Endometrial microvascular endothelial cells (primary cell): ENCODE measurements around the gene ABCA7. TPM values are rescaled to one million over a fixed set of nuclear protein-coding genes. Genes with fewer than 3 reads are reported as not detected.

Experiments used
- in situ Hi-C: cut with HindIII; loops from 2 replicates; pipeline ENCODE4 v1.10.0; 2017; ENCODE audit warnings: low sequenced_read_pairs, low pct_unique_long_range_greater_than_20kb; ENCODE audit errors: inconsistent ontology term
- total RNA-seq: library from RNA; depleted of rRNA; stranded (reverse); fragments of >200 nt; gene quantifications from one replicate; pipeline ENCODE4 v1.2.3, GENCODE V29; 2015; ENCODE audit errors: inconsistent ontology term

Gene ABCA7
- total RNA-seq, 1 donor from 2014 or later, result 1.8 TPM

GRCh38 chr19:1028062-1028926 lies 11.6 kb upstream of the ABCA7 start:
- in situ Hi-C loops, result no loop called here

DNA sequence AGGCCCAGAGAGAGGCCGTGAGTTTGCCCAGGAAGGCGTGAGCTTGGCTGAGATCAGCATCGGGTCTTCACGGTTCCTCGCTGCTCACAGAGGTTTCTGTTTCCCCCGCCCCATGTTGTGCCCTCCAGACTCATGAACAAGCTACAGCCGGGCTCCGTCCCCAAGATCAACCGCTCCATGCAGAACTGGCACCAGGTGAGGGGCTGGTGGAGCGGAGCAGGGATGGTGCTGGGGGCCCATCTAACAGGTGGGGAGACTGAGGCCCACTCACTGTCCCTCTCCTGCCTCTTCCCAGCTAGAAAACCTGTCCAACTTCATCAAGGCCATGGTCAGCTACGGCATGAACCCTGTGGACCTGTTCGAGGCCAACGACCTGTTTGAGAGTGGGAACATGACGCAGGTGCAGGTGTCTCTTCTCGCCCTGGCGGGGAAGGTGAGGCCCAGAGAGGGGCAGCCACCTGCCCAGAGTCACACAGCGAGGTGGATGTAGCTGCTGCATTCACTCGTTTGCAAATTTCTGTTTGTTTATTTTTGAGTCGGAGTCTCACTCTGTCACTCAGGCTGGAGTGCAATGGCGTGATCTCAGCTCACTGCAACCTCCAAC lies 7.5 kb upstream of the ABCA7 start:
- in situ Hi-C loops, result no loop called here

DNA sequence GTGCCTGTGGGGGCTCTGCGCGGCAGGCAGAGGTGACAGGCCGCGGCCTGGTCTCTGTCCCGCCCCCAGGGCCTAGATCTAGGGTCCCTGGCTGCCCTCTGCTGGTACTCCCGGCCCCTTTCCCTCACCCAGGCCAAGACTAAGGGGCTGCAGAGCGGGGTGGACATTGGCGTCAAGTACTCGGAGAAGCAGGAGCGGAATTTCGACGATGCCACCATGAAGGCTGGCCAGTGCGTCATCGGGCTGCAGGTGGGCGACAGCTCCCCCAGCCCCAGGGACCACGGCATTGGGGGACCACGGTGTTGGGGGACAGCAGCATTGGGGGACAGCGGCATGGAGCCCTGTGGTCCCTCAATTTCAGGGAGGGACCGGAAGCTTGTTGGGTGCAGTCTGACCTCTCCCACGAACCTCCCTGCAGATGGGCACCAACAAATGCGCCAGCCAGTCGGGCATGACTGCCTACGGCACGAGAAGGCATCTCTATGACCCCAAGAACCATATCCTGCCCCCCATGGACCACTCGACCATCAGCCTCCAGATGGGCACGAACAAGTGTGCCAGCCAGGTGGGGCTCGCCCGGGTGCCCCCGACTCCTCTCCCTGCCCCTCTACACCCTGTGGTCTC lies 3.8 kb upstream of the ABCA7 start:
- in situ Hi-C loops, result no loop called here

GRCh38 chr19:1037621-1038064 lies 2.3 kb upstream of the ABCA7 start:
- in situ Hi-C loops, result no loop called here

DNA sequence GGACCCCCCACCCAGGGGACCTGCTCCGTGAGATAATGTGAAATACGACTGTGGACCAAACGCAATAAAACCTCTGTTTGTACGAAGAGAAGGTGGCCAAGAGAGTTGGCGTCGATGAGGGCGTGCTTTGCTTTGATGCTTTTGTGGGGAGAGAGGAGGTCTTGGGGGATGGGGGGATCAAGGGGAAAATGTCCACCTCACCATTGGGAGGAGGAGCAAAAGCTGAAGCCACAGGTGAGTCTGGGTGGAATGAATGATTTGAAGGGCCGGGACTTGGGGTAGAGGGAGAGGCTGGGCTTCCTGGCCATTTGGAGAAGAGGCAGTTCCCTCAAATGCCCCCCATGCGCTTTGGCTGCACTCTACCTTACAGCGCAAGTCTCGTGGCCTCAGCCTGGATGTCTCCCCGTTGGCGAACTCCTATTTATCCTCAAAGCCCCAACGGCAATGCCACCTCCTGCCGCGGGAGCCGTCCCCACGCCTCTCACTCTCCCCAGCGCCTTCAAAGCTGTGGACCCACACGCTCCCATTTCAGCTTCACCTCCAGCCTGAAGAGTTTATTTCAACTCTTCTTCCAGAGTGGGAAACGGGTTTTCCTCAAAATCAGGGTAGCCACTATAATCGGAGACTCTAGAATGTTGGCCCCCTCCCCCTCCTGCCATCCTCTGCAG lies 795 bp upstream of the ABCA7 start:
- in situ Hi-C loops, result no loop called here

DNA sequence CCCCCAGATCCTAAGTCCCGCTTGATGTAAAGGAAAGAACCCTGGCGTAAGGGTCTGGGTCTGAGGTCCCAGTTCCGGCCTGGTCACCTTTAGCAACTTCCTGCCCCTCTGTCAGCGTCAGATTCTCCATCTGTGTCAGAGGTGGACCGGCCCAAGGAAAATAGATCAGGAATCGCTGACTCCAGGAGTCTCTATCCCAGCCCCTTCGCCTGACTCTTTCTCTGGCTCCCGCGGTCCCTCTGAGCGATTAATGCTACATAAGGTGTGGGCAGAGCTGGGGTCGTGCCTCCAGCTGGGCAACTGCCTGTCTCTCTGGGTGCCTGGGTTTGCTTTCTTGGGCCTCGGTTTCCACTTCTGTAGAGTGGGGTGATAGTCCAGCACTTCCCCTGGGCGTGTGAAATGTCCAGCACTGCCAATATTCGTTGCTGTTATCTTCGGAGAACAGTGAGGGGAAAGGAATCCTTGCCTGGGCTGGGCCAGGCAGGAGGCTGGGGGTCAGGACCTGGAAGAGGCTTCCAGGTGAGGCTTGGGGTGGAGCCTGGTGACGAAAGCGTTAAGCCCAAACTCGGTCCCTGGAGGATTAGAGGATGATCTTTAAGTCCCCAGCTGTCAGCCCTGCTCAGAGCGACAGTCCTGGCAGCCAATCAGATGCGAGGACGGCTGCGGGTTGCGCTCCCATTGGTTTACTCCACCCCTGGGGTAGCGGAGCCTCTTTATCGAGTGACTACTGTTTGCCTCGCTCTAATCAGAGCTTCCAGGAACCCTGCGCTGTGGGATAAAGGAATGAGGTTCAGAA lies 767 bp downstream of the ABCA7 start:
- in situ Hi-C loops, result no loop called here

DNA sequence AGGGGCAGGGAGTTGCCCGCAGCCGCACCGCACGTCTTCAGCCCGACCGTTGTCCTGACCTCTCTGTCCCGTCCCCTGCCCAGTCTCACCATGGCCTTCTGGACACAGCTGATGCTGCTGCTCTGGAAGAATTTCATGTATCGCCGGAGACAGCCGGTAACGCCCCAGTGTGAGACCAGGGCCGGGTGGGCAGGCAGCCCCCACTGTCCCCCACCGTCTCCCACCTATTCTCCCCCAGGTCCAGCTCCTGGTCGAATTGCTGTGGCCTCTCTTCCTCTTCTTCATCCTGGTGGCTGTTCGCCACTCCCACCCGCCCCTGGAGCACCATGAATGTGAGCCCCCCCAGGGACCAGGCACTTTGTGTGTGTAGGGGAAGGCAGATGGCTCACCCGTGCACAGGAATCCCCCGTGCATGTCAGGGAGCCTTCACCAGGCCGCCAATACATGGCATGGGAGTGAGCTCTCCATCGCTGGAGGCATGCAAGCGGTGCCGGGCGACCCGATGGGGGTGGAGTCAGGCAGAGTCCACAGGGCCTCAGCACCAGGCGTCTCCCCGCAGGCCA lies 1.4 kb downstream of the ABCA7 start:
- in situ Hi-C loops, result no loop called here

DNA sequence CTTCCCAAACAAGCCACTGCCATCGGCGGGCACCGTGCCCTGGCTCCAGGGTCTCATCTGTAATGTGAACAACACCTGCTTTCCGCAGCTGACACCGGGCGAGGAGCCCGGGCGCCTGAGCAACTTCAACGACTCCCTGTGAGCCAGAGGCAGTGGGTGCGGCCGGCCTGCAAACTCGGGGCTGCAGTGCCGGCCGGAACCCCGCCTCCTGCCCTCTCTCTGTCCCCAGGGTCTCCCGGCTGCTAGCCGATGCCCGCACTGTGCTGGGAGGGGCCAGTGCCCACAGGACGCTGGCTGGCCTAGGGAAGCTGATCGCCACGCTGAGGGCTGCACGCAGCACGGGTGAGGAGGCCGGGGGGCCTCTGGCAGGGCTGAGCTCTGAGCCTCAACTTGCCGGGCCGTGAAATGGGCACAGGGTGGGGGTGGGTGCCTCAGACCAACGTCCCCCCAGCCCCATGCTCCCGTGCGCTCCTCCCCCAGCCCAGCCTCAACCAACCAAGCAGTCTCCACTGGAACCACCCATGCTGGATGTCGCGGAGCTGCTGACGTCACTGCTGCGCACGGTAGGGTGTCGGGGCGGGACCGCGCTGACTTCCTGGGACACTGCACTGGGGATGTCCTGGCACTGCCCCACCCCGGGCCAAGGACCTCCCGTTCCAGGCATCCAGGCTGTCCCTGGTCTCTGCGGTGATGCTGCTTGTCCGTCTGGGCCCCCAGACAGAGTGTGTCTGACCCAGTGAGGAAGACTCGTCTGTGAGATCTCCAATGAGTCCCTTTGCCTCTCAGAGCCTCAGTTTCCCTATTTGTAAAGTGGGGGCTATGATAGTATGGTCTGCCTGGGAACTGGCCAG lies 2.2 kb downstream of the ABCA7 start:
- in situ Hi-C loops, result no loop called here

DNA sequence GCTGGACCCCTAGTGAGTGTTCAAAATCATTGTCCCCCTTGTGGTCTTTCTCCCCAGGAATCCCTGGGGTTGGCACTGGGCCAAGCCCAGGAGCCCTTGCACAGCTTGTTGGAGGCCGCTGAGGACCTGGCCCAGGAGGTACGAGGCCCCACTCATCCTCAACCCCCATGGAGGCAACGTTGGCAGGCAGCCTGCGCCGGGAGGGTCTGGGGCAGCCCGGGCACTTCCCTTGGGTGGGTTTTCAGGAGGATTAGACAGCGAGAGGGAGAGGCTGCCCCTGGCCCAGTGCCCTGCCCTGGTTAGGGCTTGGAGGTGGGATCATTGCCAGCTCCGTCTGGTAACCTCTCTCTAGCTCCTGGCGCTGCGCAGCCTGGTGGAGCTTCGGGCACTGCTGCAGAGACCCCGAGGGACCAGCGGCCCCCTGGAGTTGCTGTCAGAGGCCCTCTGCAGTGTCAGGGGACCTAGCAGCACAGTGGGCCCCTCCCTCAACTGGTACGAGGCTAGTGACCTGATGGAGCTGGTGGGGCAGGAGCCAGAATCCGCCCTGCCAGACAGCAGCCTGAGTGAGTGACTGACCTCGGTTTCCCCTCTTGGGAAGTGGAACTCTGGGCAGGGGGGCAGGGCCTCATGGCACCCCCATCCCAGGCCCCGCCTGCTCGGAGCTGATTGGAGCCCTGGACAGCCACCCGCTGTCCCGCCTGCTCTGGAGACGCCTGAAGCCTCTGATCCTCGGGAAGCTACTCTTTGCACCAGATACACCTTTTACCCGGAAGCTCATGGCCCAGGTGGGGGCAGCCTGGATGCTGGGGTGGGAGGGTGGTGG lies 3.0 kb downstream of the ABCA7 start:
- in situ Hi-C loops, result no loop called here

- in situ Hi-C loops, result no loop called here
Observed at GRCh38 chr19:1045247-1045603, 5.3 kb downstream of the ABCA7 start.

DNA sequence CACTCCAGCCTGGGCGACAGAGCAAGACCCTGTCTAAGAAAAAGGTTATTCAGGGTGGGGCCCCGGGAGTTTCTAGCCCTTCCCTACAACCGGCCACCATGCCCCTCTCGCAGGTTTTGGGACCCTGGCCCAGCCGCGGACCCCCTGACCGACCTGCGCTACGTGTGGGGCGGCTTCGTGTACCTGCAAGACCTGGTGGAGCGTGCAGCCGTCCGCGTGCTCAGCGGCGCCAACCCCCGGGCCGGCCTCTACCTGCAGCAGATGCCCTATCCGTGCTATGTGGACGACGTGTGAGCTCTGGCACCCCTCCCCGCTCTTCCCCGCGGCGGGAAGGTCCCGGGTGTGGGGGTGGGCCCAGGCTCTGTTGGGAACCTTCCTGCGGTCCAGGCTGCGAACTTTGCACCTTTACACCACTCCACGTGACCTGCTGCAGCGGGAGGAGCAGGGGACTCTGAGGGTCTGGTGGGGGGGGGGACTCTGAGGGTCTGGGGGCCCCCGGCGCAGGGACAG lies 6.3 kb downstream of the ABCA7 start:
- in situ Hi-C loops, result no loop called here

DNA sequence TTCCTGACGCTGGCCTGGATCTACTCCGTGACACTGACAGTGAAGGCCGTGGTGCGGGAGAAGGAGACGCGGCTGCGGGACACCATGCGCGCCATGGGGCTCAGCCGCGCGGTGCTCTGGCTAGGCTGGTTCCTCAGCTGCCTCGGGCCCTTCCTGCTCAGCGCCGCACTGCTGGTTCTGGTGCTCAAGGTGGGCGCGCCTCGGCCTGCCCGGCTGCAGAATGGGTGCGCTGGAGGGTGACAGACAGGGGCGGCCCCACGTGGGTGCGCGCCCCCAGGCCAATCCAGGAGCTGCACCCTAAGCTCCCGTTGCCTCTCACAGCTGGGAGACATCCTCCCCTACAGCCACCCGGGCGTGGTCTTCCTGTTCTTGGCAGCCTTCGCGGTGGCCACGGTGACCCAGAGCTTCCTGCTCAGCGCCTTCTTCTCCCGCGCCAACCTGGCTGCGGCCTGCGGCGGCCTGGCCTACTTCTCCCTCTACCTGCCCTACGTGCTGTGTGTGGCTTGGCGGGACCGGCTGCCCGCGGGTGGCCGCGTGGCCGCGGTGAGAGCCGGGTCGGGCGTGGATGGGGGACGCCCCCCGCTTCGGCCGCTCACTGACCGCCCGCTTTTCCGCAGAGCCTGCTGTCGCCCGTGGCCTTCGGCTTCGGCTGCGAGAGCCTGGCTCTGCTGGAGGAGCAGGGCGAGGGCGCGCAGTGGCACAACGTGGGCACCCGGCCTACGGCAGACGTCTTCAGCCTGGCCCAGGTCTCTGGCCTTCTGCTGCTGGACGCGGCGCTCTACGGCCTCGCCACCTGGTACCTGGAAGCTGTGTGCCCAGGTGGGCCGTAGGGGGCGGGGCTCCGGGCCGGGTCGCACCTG lies 7.2 kb downstream of the ABCA7 start:
- in situ Hi-C loops, result no loop called here

DNA sequence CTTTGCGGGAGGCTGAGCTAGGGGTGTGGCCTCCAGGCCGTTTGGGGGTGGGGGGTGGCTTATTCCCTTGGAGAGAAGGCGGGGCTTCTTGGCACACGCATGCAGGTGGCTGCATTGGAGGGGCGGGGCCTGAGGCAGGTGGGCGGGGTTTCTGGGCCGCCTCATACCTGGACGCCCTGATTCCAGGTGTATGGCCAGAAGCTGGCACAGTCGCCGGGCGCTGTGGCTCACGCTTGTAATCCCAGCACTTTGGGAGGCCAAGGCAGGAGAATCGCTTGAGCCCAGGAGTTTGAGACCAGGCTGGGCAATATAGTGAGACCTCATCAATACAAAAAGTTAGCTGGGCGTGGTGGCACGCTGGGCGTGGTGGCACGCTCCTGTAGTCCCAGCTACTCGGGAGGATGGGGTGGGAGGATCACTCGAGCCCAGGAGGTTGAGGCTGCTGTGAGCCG lies 7.8 kb downstream of the ABCA7 start:
- in situ Hi-C loops, result no loop called here

GRCh38 chr19:1049106-1049505 lies 9.2 kb downstream of the ABCA7 start:
- in situ Hi-C loops, result no loop called here

- in situ Hi-C loops, result no loop called here
Observed at GRCh38 chr19:1049800-1050199, 9.9 kb downstream of the ABCA7 start.
